Spleen (tissue), 7 donors: ENCODE data around the gene ANKFN1.

Experiments
- POLR2AphosphoS5 ChIP-seq, 3 donors: sonication (generic); formaldehyde crosslinking; IDR thresholded peaks; one replicate each; pipeline ENCODE4 v1.5.1; 2017; ENCODE audit warnings: antibody characterized with exemption in 3 of 3
- TF ChIP-seq, protein P1 (sequence below), 11 experiments: fragments of 200-600 bp in 7 of 11; fragments of 450-650 bp in 4 of 11; sonication (generic) in 4 of 11; IDR thresholded peaks in 8 of 11; conservative IDR thresholded peaks in 3 of 11; 1 replicate in 7 of 11; 2 replicates in 4 of 11; pipeline versions ENCODE4 v1.4.0 to v1.8.0; 2016 to 2021; ENCODE audit warnings: antibody characterized with exemption in 11 of 11, inconsistent platforms in 4 of 11, mild to moderate bottlenecking in 1 of 11
- donor health status: DM: no; HTN: no; CAD: no; lungs with moderate emphysema.
- donor health status: DM: no; HTN: no; CAD: no.
- donor health status: DM: no; HTN: no; CAD: no.

DNA sequence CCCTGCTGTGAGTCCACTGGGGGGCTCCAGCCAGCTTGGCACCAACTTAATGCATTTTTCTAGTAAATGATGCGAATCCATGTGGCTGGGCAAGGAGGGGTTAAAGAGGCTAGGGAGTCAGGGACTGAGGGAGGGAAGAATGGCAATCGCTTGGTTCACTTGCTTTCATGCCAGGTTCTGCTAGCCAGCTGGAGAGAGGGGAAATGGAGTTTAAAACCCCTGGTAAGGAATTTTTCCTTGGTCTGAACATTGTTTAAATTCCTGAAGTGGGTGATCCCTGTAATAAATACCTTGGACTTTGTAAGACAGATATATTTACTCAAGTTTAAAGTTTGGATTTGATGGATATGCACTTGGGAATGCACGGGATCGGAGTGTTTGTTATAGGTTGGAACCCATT is 22.8 kb downstream of the ANKFN1 start:
- no peak for TF ChIP-seq POLR2AphosphoS5 (IDR thresholded peaks at IDR 0.05)
- TF ChIP-seq, protein P1, sequence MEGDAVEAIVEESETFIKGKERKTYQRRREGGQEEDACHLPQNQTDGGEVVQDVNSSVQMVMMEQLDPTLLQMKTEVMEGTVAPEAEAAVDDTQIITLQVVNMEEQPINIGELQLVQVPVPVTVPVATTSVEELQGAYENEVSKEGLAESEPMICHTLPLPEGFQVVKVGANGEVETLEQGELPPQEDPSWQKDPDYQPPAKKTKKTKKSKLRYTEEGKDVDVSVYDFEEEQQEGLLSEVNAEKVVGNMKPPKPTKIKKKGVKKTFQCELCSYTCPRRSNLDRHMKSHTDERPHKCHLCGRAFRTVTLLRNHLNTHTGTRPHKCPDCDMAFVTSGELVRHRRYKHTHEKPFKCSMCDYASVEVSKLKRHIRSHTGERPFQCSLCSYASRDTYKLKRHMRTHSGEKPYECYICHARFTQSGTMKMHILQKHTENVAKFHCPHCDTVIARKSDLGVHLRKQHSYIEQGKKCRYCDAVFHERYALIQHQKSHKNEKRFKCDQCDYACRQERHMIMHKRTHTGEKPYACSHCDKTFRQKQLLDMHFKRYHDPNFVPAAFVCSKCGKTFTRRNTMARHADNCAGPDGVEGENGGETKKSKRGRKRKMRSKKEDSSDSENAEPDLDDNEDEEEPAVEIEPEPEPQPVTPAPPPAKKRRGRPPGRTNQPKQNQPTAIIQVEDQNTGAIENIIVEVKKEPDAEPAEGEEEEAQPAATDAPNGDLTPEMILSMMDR (IDR thresholded peaks at IDR 0.05 in 8 of 11, conservative IDR thresholded peaks at IDR 0.05 in 3 of 11) = no peak
